Uterus (tissue), 4 donors: ENCODE results near the gene EVPL. TPM values are rescaled to one million over a fixed set of nuclear protein-coding genes. Genes with fewer than 3 reads are reported as not detected.

ENCODE experiments used
- DNase-seq, 2 donors: peaks; one replicate each; pipeline ENCODE4 v3.0.0-alpha.2; 2019 to 2020
- H3K27ac ChIP-seq, 2 donors: fragments of 200-600 bp; sonication (generic); 1 replicate in 1 of 2; 2 replicates in 1 of 2; pipeline ENCODE4 v1.5.1; 2016 to 2018
- H3K27me3 ChIP-seq, 2 donors: fragments of 200-600 bp; sonication (generic); one replicate each; pipeline ENCODE4 v1.5.1; 2018 to 2019; ENCODE audit warnings: control low read depth in 1 of 2
- H3K36me3 ChIP-seq, 2 donors: fragments of 200-600 bp; sonication (generic); one replicate each; pipeline ENCODE4 v1.5.1; 2019; ENCODE audit warnings: control low read depth in 1 of 2
- H3K4me1 ChIP-seq, 2 donors: fragments of 200-600 bp; sonication (generic); one replicate each; pipeline ENCODE4 v1.5.1; 2018 to 2019; ENCODE audit warnings: control low read depth in 1 of 2
- H3K4me3 ChIP-seq, 2 donors: fragments of 200-600 bp; sonication (generic); 1 replicate in 1 of 2; 2 replicates in 1 of 2; pipeline ENCODE4 v1.5.1; 2018 to 2019; ENCODE audit warnings: mild to moderate bottlenecking in 1 of 2
- H3K9me3 ChIP-seq, 2 donors: fragments of 200-600 bp; sonication (generic); one replicate each; pipeline ENCODE4 v1.5.1; 2019; ENCODE audit warnings: control low read depth in 1 of 2
- CTCF ChIP-seq, 4 experiments: fragments of 200-600 bp in 2 of 4; fragments of 450-650 bp in 2 of 4; sonication (generic) in 2 of 4; IDR thresholded peaks; one replicate each; pipeline ENCODE4 v1.5.1; 2016 to 2019; ENCODE audit warnings: antibody characterized with exemption in 4 of 4, mild to moderate bottlenecking in 2 of 4, moderate library complexity in 1 of 4
- POLR2A ChIP-seq, 2 donors: fragments of 450-650 bp; IDR thresholded peaks; one replicate each; pipeline ENCODE4 v1.6.1; 2016; ENCODE audit warnings: antibody characterized with exemption in 2 of 2, mild to moderate bottlenecking in 1 of 2, moderate library complexity in 1 of 2
- intact Hi-C: fragments of 100-400 bp; cut with DNase I; formaldehyde crosslinking; loops from one replicate; pipeline ENCODE4 v1.15.1; 2023; ENCODE audit warnings: low total_unique reads
- total RNA-seq, 4 donors: library from RNA; depleted of rRNA in 3 of 4; stranded (reverse); fragments of >200 nt in 3 of 4; gene quantifications; one replicate each; pipeline versions ENCODE4 v1.1.0 to v1.2.4, GENCODE V29; 2014 to 2023
- donor health status: DM: yes; HTN: yes; CAD: no.

Gene EVPL
- total RNA-seq, 4 donors from 2014 or later = 0.59 to 3.7 (median 2.8) TPM

- Histone ChIP-seq H3K36me3 (no peaks in the 10 kb centered on the region), H3K4me3 (no peak overlapping the region), H3K27ac (no peak overlapping the region), H3K4me1 (no peaks in the 10 kb centered on the region), H3K27me3 (no peaks in the 10 kb centered on the region), H3K9me3 (no peaks in the 10 kb centered on the region)
- no peak for DNase-seq
- no peak for TF ChIP-seq POLR2A (IDR thresholded peaks at IDR 0.05)
- TF ChIP-seq CTCF (IDR thresholded peaks at IDR 0.05) = no peak
- intact Hi-C loops = no loop called here
Observed at GRCh38 chr17:75985986-75986385, 41.1 kb downstream of the EVPL start.

GRCh38 chr17:75983501-75984181 is 43.5 kb downstream of the EVPL start:
- peak overlapping the region; percentile 99 to 100 for H3K27ac ChIP-seq
- DNase-seq = peak in 1 of 2 donors; percentile 51
- intact Hi-C loops = no loop called here

GRCh38 chr17:75981019-75981615 is 46.0 kb downstream of the EVPL start:
- peak overlapping the region; percentile 99 to 100 for H3K27ac ChIP-seq
- H3K4me3 ChIP-seq = no peak overlapping the region
- DNase-seq = no peak
- H3K9me3 ChIP-seq = no peaks in the 10 kb centered on the region
- H3K27me3 ChIP-seq = no peaks in the 10 kb centered on the region
- no peaks in the 10 kb centered on the region for H3K36me3 ChIP-seq
- intact Hi-C loops = no loop called here
- H3K4me1 ChIP-seq = no peaks in the 10 kb centered on the region
- TF ChIP-seq CTCF (IDR thresholded peaks at IDR 0.05) = no peak
- TF ChIP-seq POLR2A (IDR thresholded peaks at IDR 0.05) = no peak

More at GRCh38 chr17:75983501-75984181, 43.5 kb downstream of the EVPL start:
- H3K4me1 ChIP-seq = no peaks in the 10 kb centered on the region
- TF ChIP-seq CTCF (IDR thresholded peaks at IDR 0.05) (no peak), POLR2A (IDR thresholded peaks at IDR 0.05) (no peak)
- H3K4me3 ChIP-seq = no peak overlapping the region
- H3K27me3 ChIP-seq = no peaks in the 10 kb centered on the region
- H3K9me3 ChIP-seq = no peaks in the 10 kb centered on the region
- no peaks in the 10 kb centered on the region for H3K36me3 ChIP-seq

GRCh38 chr17:75980188-75981018 is 46.7 kb downstream of the EVPL start:
- Histone ChIP-seq H3K4me3 (peak overlapping the region; percentile 75 to 99), H3K36me3 (no peaks in the 10 kb centered on the region), H3K9me3 (no peaks in the 10 kb centered on the region), H3K27me3 (no peaks in the 10 kb centered on the region), H3K27ac (peak overlapping the region; percentile 99 to 100), H3K4me1 (no peaks in the 10 kb centered on the region)
- DNase-seq = no peak
- TF ChIP-seq POLR2A (IDR thresholded peaks at IDR 0.05) = no peak
- TF ChIP-seq CTCF (IDR thresholded peaks at IDR 0.05) = no peak
- intact Hi-C loops = no loop called here
